Kidney (tissue), 14 donors: ENCODE data around the gene MXRA7. TPM values are rescaled to one million over a fixed set of nuclear protein-coding genes. Genes with fewer than 3 reads are reported as not detected.

ENCODE experiments used
- DNase-seq, 5 donors: peaks; one replicate each; pipeline ENCODE4 v3.0.0-alpha.2; 2013 to 2020
- FAIRE-seq: peaks from 2 replicates; lab custom pipeline; 2012; peaks lifted over from hg19 to GRCh38; lab: Jason Lieb, UNC
- H3K27ac ChIP-seq, 2 donors: one replicate each; pipeline ENCODE4 v1.7.0; 2013; ENCODE audit warnings: low read depth in 2 of 2, low read length in 2 of 2, inconsistent platforms in 1 of 2
- H3K27me3 ChIP-seq: one replicate; pipeline ENCODE4 v1.7.1; 2013; ENCODE audit warnings: low read length, inconsistent platforms; ENCODE audit not compliant: control insufficient read depth, insufficient read depth
- H3K36me3 ChIP-seq, 3 donors: one replicate each; pipeline versions ENCODE4 v1.7.0 to v1.7.1; 2013; ENCODE audit warnings: low read length in 3 of 3, control low read depth in 1 of 3, inconsistent platforms in 1 of 3; ENCODE audit not compliant: insufficient read depth in 3 of 3, control insufficient read depth in 2 of 3
- H3K4me1 ChIP-seq, 3 donors: one replicate each; pipeline versions ENCODE4 v1.7.0 to v1.7.1; 2013; ENCODE audit warnings: low read length in 3 of 3, inconsistent platforms in 1 of 3, low read depth in 1 of 3; ENCODE audit not compliant: control insufficient read depth in 2 of 3, insufficient read depth in 2 of 3
- H3K4me3 ChIP-seq, 3 donors: one replicate each; pipeline versions ENCODE4 v1.7.0 to v1.8.1; 2013; ENCODE audit warnings: low read length in 3 of 3, control low read depth in 1 of 3, inconsistent platforms in 1 of 3
- H3K9ac ChIP-seq, 3 donors: one replicate each; pipeline versions ENCODE4 v1.7.0 to v1.7.1; 2013; ENCODE audit warnings: low read length in 3 of 3, control low read depth in 1 of 3, inconsistent platforms in 1 of 3
- H3K9me3 ChIP-seq, 3 donors: one replicate each; pipeline versions ENCODE4 v1.7.0 to v1.7.1; 2013; ENCODE audit warnings: low read length in 3 of 3, control low read depth in 1 of 3, inconsistent platforms in 1 of 3; ENCODE audit not compliant: control insufficient read depth in 2 of 3, insufficient read depth in 1 of 3
- CTCF ChIP-seq: IDR thresholded peaks from 3 replicates; pipeline ENCODE4 v1.5.1; 2012; ENCODE audit warnings: mild to moderate bottlenecking, moderate library complexity, borderline replicate concordance; ENCODE audit not compliant: insufficient read depth; ENCODE audit errors: extremely low read depth
- intact Hi-C: fragments of 100-400 bp; cut with DNase I; formaldehyde crosslinking; loops from one replicate; pipeline ENCODE4 v1.11.1; 2022
- polyA plus RNA-seq: library from polyadenylated mRNA; stranded (reverse); fragments of 350-450 nt; fragmentation: Illumina TruSeq; extraction: RNeasy Lipid Tissue Mini Kit (QIAGEN cat#74804); gene quantifications from one replicate; pipeline ENCODE4 v1.2.3, GENCODE V29; 2014; ENCODE audit warnings: low read depth, low replicate concordance; ENCODE audit not compliant: insufficient read depth
- total RNA-seq: library from RNA; stranded (reverse); fragmentation: NEBNext Ultra II Directional; extraction: Animal tissue kit (Norgen Biotek cat#: 25700); gene quantifications from one replicate; pipeline ENCODE4 v1.2.1, GENCODE V29; 2021
- donor health status: control.
- donor health status: control.
- donor health status: control.
- donor health status: control.
- donor health status: control.
- donor health status: DM: yes; HTN: yes; CAD: no.
- donor health status: Normal renal cell carcinoma (clear cell type).

The MXRA7 gene
- total and polyA plus RNA-seq, 2 donors from 2014 or later, result 72.4 to 130 TPM

DNA sequence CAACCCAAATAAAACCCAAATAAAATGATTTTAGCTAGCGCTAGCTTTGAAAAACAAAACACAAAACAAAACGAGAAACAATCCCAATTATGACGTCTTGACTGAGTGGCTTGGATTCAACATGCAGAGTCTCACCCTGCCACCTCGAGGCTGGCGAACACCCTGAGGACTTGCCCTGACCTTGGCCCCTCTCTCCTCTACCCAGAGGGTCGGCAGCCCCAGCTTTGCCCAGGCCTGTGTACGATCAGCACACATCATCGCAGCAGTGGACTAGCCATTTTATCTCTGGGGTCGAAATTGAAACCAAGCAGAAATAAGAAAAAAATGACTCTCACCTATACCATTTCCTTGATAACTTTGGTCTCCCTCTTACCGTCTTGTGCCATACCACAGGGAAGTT lies 10.7 kb upstream of the MXRA7 start:
- peaks cover 0 to 60% (median 36%) of the 10 kb centered on the region in 3 donors for H3K36me3 ChIP-seq
- DNase-seq (no peak), FAIRE-seq (no peak)
- H3K9ac ChIP-seq, result no peak overlapping the region
- H3K27me3 ChIP-seq, result no peaks in the 10 kb centered on the region
- H3K9me3 ChIP-seq, result no peaks in the 10 kb centered on the region
- intact Hi-C loops, result no loop called here
- no peak overlapping the region for H3K4me3 ChIP-seq
- peaks cover 3 to 10% (median 7%) of the 10 kb centered on the region in 3 donors for H3K4me1 ChIP-seq
- H3K27ac ChIP-seq, result no peak overlapping the region
- no peak for TF ChIP-seq CTCF

- H3K27ac ChIP-seq, result no peak overlapping the region
- FAIRE-seq, result no peak
- TF ChIP-seq CTCF, result no peak
- H3K4me3 ChIP-seq, result no peak overlapping the region
- no peaks in the 10 kb centered on the region for H3K27me3 ChIP-seq
- peaks cover 0 to 65% (median 41%) of the 10 kb centered on the region in 3 donors for H3K36me3 ChIP-seq
- intact Hi-C loops, result no loop called here
- H3K4me1 ChIP-seq, result peaks cover 3 to 10% (median 7%) of the 10 kb centered on the region in 3 donors
- H3K9me3 ChIP-seq, result no peaks in the 10 kb centered on the region
- no peak overlapping the region for H3K9ac ChIP-seq
- DNase-seq, result peak in 1 of 5 donors; percentile 44
These were observed 10.2 kb upstream of the MXRA7 start for GRCh38 chr17:76720941-76721340.

- Histone ChIP-seq H3K4me1 (peaks cover 0 to 11% (median 7%) of the 10 kb centered on the region in 3 donors), H3K4me3 (no peak overlapping the region), H3K27me3 (no peaks in the 10 kb centered on the region), H3K9me3 (no peaks in the 10 kb centered on the region), H3K9ac (no peak overlapping the region), H3K36me3 (peaks cover 2 to 72% (median 41%) of the 10 kb centered on the region in 3 donors), H3K27ac (no peak overlapping the region)
- TF ChIP-seq CTCF, result no peak
- DNase-seq, result peak in 1 of 5 donors; percentile 13
- FAIRE-seq, result no peak
- intact Hi-C loops, result no loop called here
These were observed 9.4 kb upstream of the MXRA7 start for GRCh38 chr17:76720211-76720610.

- no peak for DNase-seq
- Histone ChIP-seq H3K9ac (no peak overlapping the region), H3K4me1 (peaks cover 0 to 8% (median 4%) of the 10 kb centered on the region in 3 donors), H3K36me3 (peaks cover 2 to 77% (median 48%) of the 10 kb centered on the region in 3 donors), H3K27ac (no peak overlapping the region), H3K27me3 (no peaks in the 10 kb centered on the region), H3K4me3 (no peak overlapping the region), H3K9me3 (no peaks in the 10 kb centered on the region)
- intact Hi-C loops, result no loop called here
- no peak for FAIRE-seq
- no peak for TF ChIP-seq CTCF
These were observed 7.8 kb upstream of the MXRA7 start for GRCh38 chr17:76718516-76718915.
